Neural cell (in vitro differentiated cells): ENCODE measurements around the gene OSCAR. TPM values are rescaled to one million over a fixed set of nuclear protein-coding genes. Genes with fewer than 3 reads are reported as not detected.

ENCODE experiments used
- H2AFZ ChIP-seq: fragments of 200-600, 300-800 bp; sonication (generic), shearing (Covaris generic); 2 replicates; pipeline ENCODE4 v1.6.0; 2014; ENCODE audit warnings: low read depth, mild to moderate bottlenecking, antibody characterized with exemption, low read length, moderate library complexity
- H3F3A ChIP-seq: fragments of 200-600 bp; shearing (Covaris generic); 2 replicates; pipeline ENCODE4 v1.6.1; 2016; ENCODE audit warnings: mild to moderate bottlenecking, moderate library complexity, mixed read lengths, antibody characterized with exemption, low read length; ENCODE audit not compliant: insufficient read depth, poor library complexity, severe bottlenecking
- H3K27ac ChIP-seq: fragments of 200-600, 300-800 bp; sonication (generic), shearing (Covaris generic); 2 replicates; pipeline ENCODE4 v1.5.1; 2014; ENCODE audit warnings: mild to moderate bottlenecking, low read length, moderate library complexity
- H3K27me3 ChIP-seq: fragments of 300-800, 200-600 bp; sonication (generic), shearing (Covaris generic); 2 replicates; pipeline ENCODE4 v1.6.0; 2014; ENCODE audit warnings: mild to moderate bottlenecking, low read depth, low read length, moderate library complexity; ENCODE audit not compliant: insufficient read depth
- H3K36me3 ChIP-seq: fragments of 300-800, 200-600 bp; sonication (generic), shearing (Covaris generic); 2 replicates; pipeline ENCODE4 v1.5.1; 2014; ENCODE audit warnings: mild to moderate bottlenecking, antibody characterized with exemption, low read length, moderate library complexity; ENCODE audit not compliant: insufficient read depth
- H3K4me2 ChIP-seq: fragments of 300-800, 200-600 bp; sonication (generic), shearing (Covaris generic); 2 replicates; pipeline ENCODE4 v1.6.0; 2014; ENCODE audit warnings: mild to moderate bottlenecking, low read length
- H3K4me3 ChIP-seq: fragments of 300-800, 200-600 bp; sonication (generic), shearing (Covaris generic); 2 replicates; pipeline ENCODE4 v1.5.1; 2014; ENCODE audit warnings: mild to moderate bottlenecking, low read length, moderate library complexity
- H3K79me2 ChIP-seq: fragments of 200-600 bp; shearing (Covaris generic); replicated peaks from 2 replicates; pipeline ENCODE4 v1.6.0; 2014; ENCODE audit warnings: mild to moderate bottlenecking, low read length, moderate library complexity; ENCODE audit not compliant: insufficient read depth
- H3K9ac ChIP-seq: fragments of 300-800, 200-600 bp; sonication (generic), shearing (Covaris generic); 2 replicates; pipeline ENCODE4 v1.6.1; 2016; ENCODE audit warnings: mild to moderate bottlenecking, low read length, mixed read lengths
- H3K9me2 ChIP-seq: fragments of 200-600 bp; shearing (Covaris generic); 2 replicates; pipeline ENCODE4 v1.6.1; 2016; ENCODE audit warnings: mild to moderate bottlenecking, low read length, mixed read lengths; ENCODE audit not compliant: insufficient read depth
- H3K9me3 ChIP-seq: fragments of 200-600, 300-800 bp; sonication (generic), shearing (Covaris generic); 2 replicates; pipeline ENCODE4 v1.6.1; 2016; ENCODE audit warnings: mild to moderate bottlenecking, mixed run types, low read length, moderate library complexity, mixed read lengths
- H4K20me1 ChIP-seq: fragments of 200-600 bp; shearing (Covaris generic); 2 replicates; pipeline ENCODE4 v1.6.1; 2016; ENCODE audit warnings: mild to moderate bottlenecking, mixed run types; ENCODE audit not compliant: insufficient read depth
- EP300 ChIP-seq: fragments of 450-650 bp; conservative IDR thresholded peaks from 2 replicates; pipeline ENCODE4 v1.6.1; 2014; ENCODE audit warnings: antibody characterized with exemption, mild to moderate bottlenecking, moderate library complexity; ENCODE audit not compliant: poor library complexity, severe bottlenecking
- EZH2 ChIP-seq: fragments of 200-600, 300-800 bp; shearing (Covaris generic), sonication (generic); IDR thresholded peaks from 2 replicates; pipeline ENCODE4 v1.6.1; 2014; ENCODE audit warnings: antibody characterized with exemption, low read length, borderline replicate concordance, mild to moderate bottlenecking; ENCODE audit not compliant: insufficient read depth, poor library complexity, severe bottlenecking
- MXI1 ChIP-seq: fragments of 450-650 bp; conservative IDR thresholded peaks from 2 replicates; pipeline ENCODE4 v1.6.1; 2014; ENCODE audit warnings: antibody characterized with exemption, mild to moderate bottlenecking; ENCODE audit not compliant: poor library complexity, severe bottlenecking
- SMC3 ChIP-seq: fragments of 450-650 bp; conservative IDR thresholded peaks from 2 replicates; pipeline ENCODE4 v1.6.1; 2014; ENCODE audit warnings: antibody characterized with exemption, mild to moderate bottlenecking, moderate library complexity; ENCODE audit not compliant: poor library complexity
- TAF1 ChIP-seq: IDR thresholded peaks from 2 replicates; pipeline ENCODE4 v1.6.1; 2012; ENCODE audit warnings: low read depth
- polyA plus RNA-seq: library from polyadenylated mRNA; depleted of rRNA; stranded (reverse); fragments of >200 nt; gene quantifications from 2 replicates; pipeline ENCODE4 v1.2.3, GENCODE V29; 2014
- TF ChIP-seq, protein P1 (sequence below): IDR thresholded peaks from 2 replicates; pipeline ENCODE4 v1.6.1; 2012; ENCODE audit warnings: borderline replicate concordance
- TF ChIP-seq, protein P2 (sequence below): fragments of 450-650 bp; IDR thresholded peaks from 2 replicates; pipeline ENCODE4 v1.5.1; 2014; ENCODE audit warnings: antibody characterized with exemption, mild to moderate bottlenecking, moderate library complexity; ENCODE audit not compliant: poor library complexity, severe bottlenecking

The OSCAR gene
- polyA plus RNA-seq, 1 donor from 2014 or later: 0.20 TPM

DNA sequence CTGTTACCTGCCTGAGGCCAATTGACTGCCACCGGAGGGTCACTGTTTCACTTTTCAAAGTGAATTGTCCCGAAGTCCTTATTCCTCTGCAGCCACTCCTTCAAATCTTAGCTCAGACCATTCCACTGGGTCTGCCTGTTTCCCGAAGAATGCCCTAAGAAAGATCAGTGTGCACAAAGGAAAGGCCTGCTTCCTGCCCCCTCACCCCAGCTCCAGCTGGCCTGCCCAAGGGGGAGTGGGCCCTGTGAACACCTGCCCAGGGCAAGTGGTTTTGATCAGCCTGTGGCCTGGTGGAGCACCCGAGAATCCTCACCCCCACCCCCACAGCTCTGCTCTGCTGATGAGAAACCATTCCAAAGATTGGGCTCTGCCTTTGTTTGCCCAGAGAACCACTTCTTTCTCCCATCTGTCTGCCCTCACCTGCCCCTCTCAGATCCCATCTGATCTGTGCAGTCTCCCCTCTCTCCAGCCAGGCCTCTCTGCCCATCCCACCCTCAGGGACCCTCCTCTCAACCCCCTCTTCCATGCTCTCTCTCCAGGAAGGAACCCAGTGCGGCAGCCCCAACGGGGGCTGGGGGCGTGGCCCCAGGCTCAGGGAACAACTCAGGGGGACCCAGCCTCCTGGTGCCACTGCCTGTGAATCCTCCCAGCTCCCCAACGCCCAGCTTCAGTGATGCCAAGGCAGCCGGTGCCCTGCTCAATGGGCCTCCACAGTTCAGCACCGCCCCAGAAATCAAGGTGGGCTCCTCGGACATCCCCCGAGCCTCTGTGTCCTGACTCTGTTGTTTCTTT, 48.6 kb upstream of the OSCAR start:
- H3K9me3 ChIP-seq: no peaks in the 10 kb centered on the region
- H3K27me3 ChIP-seq: no peaks in the 10 kb centered on the region
- no peak overlapping the region for H3K4me2 ChIP-seq
- no peak overlapping the region for H3K27ac ChIP-seq
- no peaks in the 10 kb centered on the region for H3K79me2 ChIP-seq
- TF ChIP-seq, protein P1, sequence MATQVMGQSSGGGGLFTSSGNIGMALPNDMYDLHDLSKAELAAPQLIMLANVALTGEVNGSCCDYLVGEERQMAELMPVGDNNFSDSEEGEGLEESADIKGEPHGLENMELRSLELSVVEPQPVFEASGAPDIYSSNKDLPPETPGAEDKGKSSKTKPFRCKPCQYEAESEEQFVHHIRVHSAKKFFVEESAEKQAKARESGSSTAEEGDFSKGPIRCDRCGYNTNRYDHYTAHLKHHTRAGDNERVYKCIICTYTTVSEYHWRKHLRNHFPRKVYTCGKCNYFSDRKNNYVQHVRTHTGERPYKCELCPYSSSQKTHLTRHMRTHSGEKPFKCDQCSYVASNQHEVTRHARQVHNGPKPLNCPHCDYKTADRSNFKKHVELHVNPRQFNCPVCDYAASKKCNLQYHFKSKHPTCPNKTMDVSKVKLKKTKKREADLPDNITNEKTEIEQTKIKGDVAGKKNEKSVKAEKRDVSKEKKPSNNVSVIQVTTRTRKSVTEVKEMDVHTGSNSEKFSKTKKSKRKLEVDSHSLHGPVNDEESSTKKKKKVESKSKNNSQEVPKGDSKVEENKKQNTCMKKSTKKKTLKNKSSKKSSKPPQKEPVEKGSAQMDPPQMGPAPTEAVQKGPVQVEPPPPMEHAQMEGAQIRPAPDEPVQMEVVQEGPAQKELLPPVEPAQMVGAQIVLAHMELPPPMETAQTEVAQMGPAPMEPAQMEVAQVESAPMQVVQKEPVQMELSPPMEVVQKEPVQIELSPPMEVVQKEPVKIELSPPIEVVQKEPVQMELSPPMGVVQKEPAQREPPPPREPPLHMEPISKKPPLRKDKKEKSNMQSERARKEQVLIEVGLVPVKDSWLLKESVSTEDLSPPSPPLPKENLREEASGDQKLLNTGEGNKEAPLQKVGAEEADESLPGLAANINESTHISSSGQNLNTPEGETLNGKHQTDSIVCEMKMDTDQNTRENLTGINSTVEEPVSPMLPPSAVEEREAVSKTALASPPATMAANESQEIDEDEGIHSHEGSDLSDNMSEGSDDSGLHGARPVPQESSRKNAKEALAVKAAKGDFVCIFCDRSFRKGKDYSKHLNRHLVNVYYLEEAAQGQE: no peak
- TF ChIP-seq TAF1 (no peak), EP300 (no peak), SMC3 (no peak), MXI1 (no peak), EZH2 (no peak)
- TF ChIP-seq, protein P2, sequence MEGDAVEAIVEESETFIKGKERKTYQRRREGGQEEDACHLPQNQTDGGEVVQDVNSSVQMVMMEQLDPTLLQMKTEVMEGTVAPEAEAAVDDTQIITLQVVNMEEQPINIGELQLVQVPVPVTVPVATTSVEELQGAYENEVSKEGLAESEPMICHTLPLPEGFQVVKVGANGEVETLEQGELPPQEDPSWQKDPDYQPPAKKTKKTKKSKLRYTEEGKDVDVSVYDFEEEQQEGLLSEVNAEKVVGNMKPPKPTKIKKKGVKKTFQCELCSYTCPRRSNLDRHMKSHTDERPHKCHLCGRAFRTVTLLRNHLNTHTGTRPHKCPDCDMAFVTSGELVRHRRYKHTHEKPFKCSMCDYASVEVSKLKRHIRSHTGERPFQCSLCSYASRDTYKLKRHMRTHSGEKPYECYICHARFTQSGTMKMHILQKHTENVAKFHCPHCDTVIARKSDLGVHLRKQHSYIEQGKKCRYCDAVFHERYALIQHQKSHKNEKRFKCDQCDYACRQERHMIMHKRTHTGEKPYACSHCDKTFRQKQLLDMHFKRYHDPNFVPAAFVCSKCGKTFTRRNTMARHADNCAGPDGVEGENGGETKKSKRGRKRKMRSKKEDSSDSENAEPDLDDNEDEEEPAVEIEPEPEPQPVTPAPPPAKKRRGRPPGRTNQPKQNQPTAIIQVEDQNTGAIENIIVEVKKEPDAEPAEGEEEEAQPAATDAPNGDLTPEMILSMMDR: no peak
- H3K9me2 ChIP-seq: no peaks in the 10 kb centered on the region
- H2AFZ ChIP-seq: no peak overlapping the region
- H3F3A ChIP-seq: no peaks in the 10 kb centered on the region
- H3K9ac ChIP-seq: no peak overlapping the region
- H4K20me1 ChIP-seq: no peaks in the 10 kb centered on the region
- no peak overlapping the region for H3K4me3 ChIP-seq
- H3K36me3 ChIP-seq: no peaks in the 10 kb centered on the region

DNA sequence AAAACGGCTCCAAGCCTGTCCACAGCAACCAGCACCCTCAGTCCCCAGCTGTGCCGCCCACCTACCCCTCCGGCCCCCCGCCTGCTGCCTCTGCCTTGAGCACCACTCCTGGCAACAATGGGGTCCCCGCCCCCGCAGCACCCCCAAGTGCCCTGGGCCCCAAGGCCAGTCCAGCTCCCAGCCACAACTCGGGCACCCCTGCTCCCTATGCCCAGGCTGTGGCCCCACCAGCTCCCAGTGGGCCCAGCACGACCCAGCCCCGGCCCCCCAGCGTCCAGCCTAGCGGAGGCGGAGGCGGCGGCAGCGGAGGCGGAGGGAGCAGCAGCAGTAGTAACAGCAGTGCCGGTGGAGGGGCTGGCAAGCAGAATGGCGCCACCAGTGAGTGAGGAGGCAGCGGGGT, 47.6 kb upstream of the OSCAR start:
- no peak overlapping the region for H3K4me2 ChIP-seq
- no peaks in the 10 kb centered on the region for H3K9me3 ChIP-seq
- no peak overlapping the region for H2AFZ ChIP-seq
- no peaks in the 10 kb centered on the region for H3F3A ChIP-seq
- no peak overlapping the region for H3K27ac ChIP-seq
- TF ChIP-seq, protein P2: no peak
- no peak for TF ChIP-seq EP300
- TF ChIP-seq, protein P1: no peak
- no peaks in the 10 kb centered on the region for H4K20me1 ChIP-seq
- no peaks in the 10 kb centered on the region for H3K9me2 ChIP-seq
- H3K27me3 ChIP-seq: no peaks in the 10 kb centered on the region
- no peak overlapping the region for H3K9ac ChIP-seq
- H3K79me2 ChIP-seq: no peaks in the 10 kb centered on the region
- no peaks in the 10 kb centered on the region for H3K36me3 ChIP-seq
- no peak overlapping the region for H3K4me3 ChIP-seq
